Colonic mucosa (tissue), 4 donors: ENCODE results near the gene AP1S1. TPM values are rescaled to one million over a fixed set of nuclear protein-coding genes. Genes with fewer than 3 reads are reported as not detected.

Source experiments
- DNase-seq: peaks from one replicate; pipeline ENCODE4 v3.0.0-alpha.2; 2020
- H3K27ac ChIP-seq: fragments of 200-600 bp; one replicate; pipeline ENCODE4 v1.8.0; 2021
- H3K27me3 ChIP-seq: fragments of 200-600 bp; one replicate; pipeline ENCODE4 v1.8.0; 2021
- H3K36me3 ChIP-seq: fragments of 200-600 bp; one replicate; pipeline ENCODE4 v1.8.0; 2021
- H3K4me1 ChIP-seq: fragments of 200-600 bp; one replicate; pipeline ENCODE4 v1.8.0; 2021; ENCODE audit warnings: mild to moderate bottlenecking
- H3K4me3 ChIP-seq: fragments of 200-600 bp; one replicate; pipeline ENCODE4 v1.8.0; 2021
- H3K9ac ChIP-seq, 2 donors: one replicate each; pipeline ENCODE4 v1.7.0; 2013; ENCODE audit warnings: control low read depth in 2 of 2, low read depth in 2 of 2, low read length in 2 of 2
- H3K9me3 ChIP-seq: fragments of 200-600 bp; one replicate; pipeline ENCODE4 v1.8.0; 2021
- intact Hi-C: fragments of 100-400 bp; cut with DNase I; formaldehyde crosslinking; loops from one replicate; pipeline ENCODE4 v1.14.1; 2022
- total RNA-seq, 2 donors: library from RNA; stranded (reverse); fragmentation: NEBNext Ultra II Directional in 1 of 2; extraction: Animal tissue kit (Norgen Biotek cat#: 25700) in 1 of 2; gene quantifications; one replicate each; pipeline ENCODE4 v1.2.1, GENCODE V29; 2021
- TF ChIP-seq, protein P1 (sequence below): fragments of 200-600 bp; IDR thresholded peaks from one replicate; pipeline ENCODE4 v1.8.0; 2022; ENCODE audit warnings: antibody characterized with exemption, mild to moderate bottlenecking
- donor health status: healthy.
- donor health status: DM: no; HTN: no; CAD: no.
- donor health status: DM: no; HTN: no; CAD: no.

Gene AP1S1
- total RNA-seq, 2 donors from 2014 or later: 111 to 127 TPM

DNA sequence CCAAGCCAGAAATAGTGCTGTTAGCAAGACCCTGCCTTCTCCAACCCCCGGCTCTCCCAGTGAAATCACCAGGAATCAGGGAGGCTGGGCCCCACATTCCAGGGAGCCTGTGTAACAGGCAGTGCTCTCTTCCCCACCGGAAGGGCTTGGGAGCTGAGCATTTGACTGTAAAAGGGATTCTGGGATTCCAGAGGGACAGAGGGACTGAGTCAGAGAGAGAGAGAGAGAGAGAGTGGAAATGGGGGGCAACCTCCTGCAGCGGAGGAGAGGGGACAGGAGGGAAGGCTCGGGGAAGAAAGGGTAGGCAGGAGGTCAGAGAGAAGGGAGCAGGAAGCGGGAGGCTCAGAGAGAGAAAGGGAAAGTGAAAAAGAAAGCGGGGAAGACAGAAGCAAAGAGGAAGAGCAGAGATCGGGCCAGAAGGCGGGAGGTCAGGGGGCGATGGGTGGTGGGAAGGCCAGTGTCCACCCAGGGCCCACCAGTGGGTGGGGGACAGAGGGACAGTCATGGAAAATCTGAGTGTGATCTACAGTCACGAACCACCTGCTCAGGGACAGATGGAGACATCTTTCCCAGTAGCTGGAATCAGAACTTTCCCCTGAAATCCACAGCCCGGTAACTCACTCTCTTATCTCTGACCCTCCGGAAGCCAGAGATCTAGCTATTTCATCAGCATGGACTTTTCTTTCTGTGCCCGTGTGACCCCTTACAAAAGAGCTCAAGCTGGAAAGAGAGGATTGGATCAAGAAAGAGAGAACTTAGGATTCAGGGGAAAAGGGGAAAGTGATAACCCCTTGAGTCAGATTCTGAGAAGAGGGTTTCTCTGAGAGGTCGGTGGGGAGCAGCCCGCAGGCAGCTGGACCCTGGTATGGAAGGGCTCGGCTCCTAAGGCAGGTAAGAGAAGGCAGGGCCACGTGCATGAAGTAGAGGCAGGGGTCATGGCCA lies 32.0 kb upstream of the AP1S1 start:
- H3K36me3 ChIP-seq: no peaks in the 10 kb centered on the region
- H3K27me3 ChIP-seq: no peaks in the 10 kb centered on the region
- H3K4me3 ChIP-seq: peak overlapping the region; percentile 12
- peak; percentile 39 for DNase-seq
- no peaks in the 10 kb centered on the region for H3K9me3 ChIP-seq
- TF ChIP-seq, protein P1, sequence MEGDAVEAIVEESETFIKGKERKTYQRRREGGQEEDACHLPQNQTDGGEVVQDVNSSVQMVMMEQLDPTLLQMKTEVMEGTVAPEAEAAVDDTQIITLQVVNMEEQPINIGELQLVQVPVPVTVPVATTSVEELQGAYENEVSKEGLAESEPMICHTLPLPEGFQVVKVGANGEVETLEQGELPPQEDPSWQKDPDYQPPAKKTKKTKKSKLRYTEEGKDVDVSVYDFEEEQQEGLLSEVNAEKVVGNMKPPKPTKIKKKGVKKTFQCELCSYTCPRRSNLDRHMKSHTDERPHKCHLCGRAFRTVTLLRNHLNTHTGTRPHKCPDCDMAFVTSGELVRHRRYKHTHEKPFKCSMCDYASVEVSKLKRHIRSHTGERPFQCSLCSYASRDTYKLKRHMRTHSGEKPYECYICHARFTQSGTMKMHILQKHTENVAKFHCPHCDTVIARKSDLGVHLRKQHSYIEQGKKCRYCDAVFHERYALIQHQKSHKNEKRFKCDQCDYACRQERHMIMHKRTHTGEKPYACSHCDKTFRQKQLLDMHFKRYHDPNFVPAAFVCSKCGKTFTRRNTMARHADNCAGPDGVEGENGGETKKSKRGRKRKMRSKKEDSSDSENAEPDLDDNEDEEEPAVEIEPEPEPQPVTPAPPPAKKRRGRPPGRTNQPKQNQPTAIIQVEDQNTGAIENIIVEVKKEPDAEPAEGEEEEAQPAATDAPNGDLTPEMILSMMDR: no peak
- H3K27ac ChIP-seq: peak overlapping the region; percentile 63
- H3K4me1 ChIP-seq: peaks cover 4% of the 10 kb centered on the region
- intact Hi-C loops: no loop called here
- peak overlapping the region; percentile 58 to 77 for H3K9ac ChIP-seq

DNA sequence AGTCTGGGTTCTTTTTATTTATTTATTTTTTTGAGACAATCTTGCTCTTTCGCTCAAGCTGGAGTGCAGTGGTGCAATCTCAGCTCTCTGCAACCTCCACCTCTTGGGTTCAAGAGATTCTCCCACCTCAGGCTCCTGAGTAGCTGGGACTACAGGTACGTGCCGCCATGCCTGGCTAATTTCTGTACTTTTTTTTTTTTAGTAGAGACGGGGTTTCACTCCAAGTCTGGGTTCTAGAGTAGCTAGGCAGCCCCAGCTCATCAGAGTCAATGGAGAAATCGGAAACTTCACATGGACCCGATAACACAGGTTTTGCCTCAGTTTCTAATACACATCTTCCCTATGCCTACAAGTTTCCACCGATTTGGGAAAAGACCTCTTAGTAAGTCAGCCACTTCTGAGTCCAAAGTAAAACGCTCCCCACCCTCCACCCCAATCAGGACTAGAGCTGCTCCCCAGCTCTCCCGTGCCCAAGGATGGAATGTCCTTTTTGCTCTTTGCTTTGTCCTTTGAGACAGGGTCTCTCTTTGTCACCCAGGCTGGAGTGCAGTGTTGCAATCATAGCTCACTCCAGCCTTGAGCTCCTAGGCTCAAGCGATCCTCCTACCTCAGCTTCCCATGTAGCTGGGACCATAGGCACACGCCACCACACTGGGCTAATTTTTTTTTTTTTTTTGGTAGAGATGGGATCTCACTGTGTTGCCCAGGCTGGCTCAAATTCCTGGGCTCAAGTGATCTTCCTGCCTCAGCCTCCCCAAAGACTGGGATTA lies 31.2 kb upstream of the AP1S1 start:
- Histone ChIP-seq H3K9ac (no peak overlapping the region), H3K4me1 (peaks cover 4% of the 10 kb centered on the region)

DNA sequence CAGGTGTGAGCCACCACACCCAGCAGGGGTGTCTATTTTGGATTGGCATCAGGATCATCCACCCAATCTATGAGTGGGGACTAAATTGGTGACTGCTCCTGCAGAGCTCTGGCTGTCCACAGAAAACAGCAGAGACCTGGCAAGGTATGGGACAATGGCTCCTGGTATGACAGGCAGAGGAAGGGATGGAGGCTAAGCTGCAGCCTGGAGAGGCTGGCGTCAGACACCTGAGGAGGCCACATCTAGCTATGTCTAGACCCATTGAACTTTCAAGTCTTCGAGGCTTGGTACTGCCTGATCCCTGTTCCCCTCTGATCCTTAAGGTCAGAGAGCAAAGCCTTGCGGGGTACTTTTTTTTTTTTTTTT lies 30.6 kb upstream of the AP1S1 start:
- Histone ChIP-seq H3K27ac (no peak overlapping the region), H3K4me3 (no peak overlapping the region)
- intact Hi-C loops: no loop called here

More for the DNA sequence above, 31.2 kb upstream of the AP1S1 start:
- Histone ChIP-seq H3K27me3 (no peaks in the 10 kb centered on the region), H3K9me3 (no peaks in the 10 kb centered on the region), H3K36me3 (no peaks in the 10 kb centered on the region), H3K4me3 (no peak overlapping the region), H3K27ac (peak overlapping the region; percentile 63)
- intact Hi-C loops: no loop called here
- DNase-seq: no peak
- TF ChIP-seq, protein P1: no peak

DNA sequence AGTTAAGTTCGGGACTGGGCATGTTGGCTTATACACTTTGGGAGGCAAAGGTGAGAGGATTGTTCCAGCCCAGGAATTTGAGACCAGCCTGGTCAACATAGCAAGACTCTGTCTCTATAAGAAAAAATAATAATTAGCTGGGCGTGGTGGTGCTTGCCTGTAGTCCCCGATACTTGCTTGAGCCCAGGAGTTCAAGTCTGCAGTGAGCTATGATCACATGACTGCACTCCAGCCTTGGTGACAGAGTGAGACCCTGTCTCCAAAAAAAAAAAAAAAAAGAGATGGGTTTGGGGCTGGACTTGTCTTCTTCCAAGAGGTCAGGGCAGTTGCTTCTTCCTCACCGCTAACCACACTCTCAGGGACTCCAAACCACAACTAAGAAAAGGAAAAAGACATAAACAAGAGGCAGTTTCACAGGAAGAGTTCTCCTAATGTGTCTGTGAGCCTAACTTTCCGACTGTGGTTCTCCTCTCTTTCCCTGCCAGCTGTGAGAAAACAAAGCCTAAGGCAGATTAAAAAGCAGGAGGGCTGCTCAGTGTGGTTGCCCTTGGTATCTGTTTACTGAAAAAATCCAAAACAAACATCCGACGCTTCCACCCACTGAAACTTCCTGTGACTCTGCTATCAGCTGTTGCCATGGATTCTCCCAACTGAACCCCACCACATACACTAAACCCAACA lies 29.8 kb upstream of the AP1S1 start:
- Histone ChIP-seq H3K27ac (no peak overlapping the region), H3K27me3 (no peaks in the 10 kb centered on the region)

More for the DNA sequence above, 30.6 kb upstream of the AP1S1 start:
- H3K4me1 ChIP-seq: peaks cover 4% of the 10 kb centered on the region
- H3K9me3 ChIP-seq: no peaks in the 10 kb centered on the region
- no peaks in the 10 kb centered on the region for H3K36me3 ChIP-seq
- no peak overlapping the region for H3K9ac ChIP-seq
- TF ChIP-seq, protein P1: no peak
- DNase-seq: no peak
- no peaks in the 10 kb centered on the region for H3K27me3 ChIP-seq

More for the DNA sequence above, 29.8 kb upstream of the AP1S1 start:
- no peak for DNase-seq
- H3K36me3 ChIP-seq: no peaks in the 10 kb centered on the region
- H3K4me1 ChIP-seq: peaks cover 4% of the 10 kb centered on the region
- TF ChIP-seq, protein P1: no peak
- intact Hi-C loops: no loop called here
- H3K4me3 ChIP-seq: no peak overlapping the region
- H3K9me3 ChIP-seq: no peaks in the 10 kb centered on the region
- H3K9ac ChIP-seq: no peak overlapping the region
